ENCODE results near the gene KLHDC4.

GRCh38 chr16:87739801-87740200 is 26.0 kb downstream of the KLHDC4 start:
- TF ChIP-seq CTCF (IDR thresholded peaks at IDR 0.05; ENCODE audit: poor library complexity), result no peak
- TF ChIP-seq EZH2 (IDR thresholded peaks at IDR 0.05; ENCODE audit: borderline replicate concordance), result no peak

Measured in hepatocyte (in vitro differentiated cells).